Measurements from ENCODE around the gene FRK. TPM values are rescaled to one million over a fixed set of nuclear protein-coding genes. Genes with fewer than 3 reads are reported as not detected.

The FRK gene
- total RNA-seq, 4 donors from 2014 or later: 0.59 to 3.2 (median 2.0) TPM

GRCh38 chr6:116078945-116079344 is 18.3 kb upstream of the FRK start:
- intact Hi-C loops (cut with DNase I; ENCODE audit: low total_unique reads): no loop called here
- no peak for TF ChIP-seq POLR2A (IDR thresholded peaks at IDR 0.05)
- TF ChIP-seq CTCF (IDR thresholded peaks at IDR 0.05): no peak
- 94 to 99% methylated on average over 3 of the region's 3 CpGs for WGBS, 2 donors
- no peak for DNase-seq (ENCODE audit: low spot score in 2 of 2)
- H3K4me3 ChIP-seq (ENCODE audit: low read depth, poor library complexity, severe bottlenecking): no peak overlapping the region

GRCh38 chr6:116078522-116078921 is 17.8 kb upstream of the FRK start:
- H3K4me3 ChIP-seq (ENCODE audit: low read depth, poor library complexity, severe bottlenecking): no peak overlapping the region
- no peak for DNase-seq (ENCODE audit: low spot score in 2 of 2)
- 72 to 75% methylated on average over 3 of the region's 3 CpGs for WGBS, 2 donors
- intact Hi-C loops (cut with DNase I; ENCODE audit: low total_unique reads): no loop called here
- TF ChIP-seq CTCF (IDR thresholded peaks at IDR 0.05): no peak
- TF ChIP-seq POLR2A (IDR thresholded peaks at IDR 0.05): no peak

GRCh38 chr6:116074732-116075390 is 14.2 kb upstream of the FRK start:
- 90 to 92% methylated on average over 2 of the region's 2 CpGs for WGBS, 2 donors
- DNase-seq (ENCODE audit: low spot score in 2 of 2): no peak
- TF ChIP-seq CTCF (IDR thresholded peaks at IDR 0.05) (no peak), POLR2A (IDR thresholded peaks at IDR 0.05) (no peak)

GRCh38 chr6:116073765-116074440 is 13.2 kb upstream of the FRK start:
- TF ChIP-seq CTCF (IDR thresholded peaks at IDR 0.05): no peak
- TF ChIP-seq POLR2A (IDR thresholded peaks at IDR 0.05): no peak
- WGBS, 2 donors: 65 to 80% methylated on average over 2 of the region's 2 CpGs
- no peak overlapping the region for H3K4me3 ChIP-seq (ENCODE audit: low read depth, poor library complexity, severe bottlenecking)
- intact Hi-C loops (cut with DNase I; ENCODE audit: low total_unique reads): no loop called here
- no peak for DNase-seq (ENCODE audit: low spot score in 2 of 2)

More at GRCh38 chr6:116074732-116075390, 14.2 kb upstream of the FRK start:
- intact Hi-C loops (cut with DNase I; ENCODE audit: low total_unique reads): no loop called here
- H3K4me3 ChIP-seq (ENCODE audit: low read depth, poor library complexity, severe bottlenecking): no peak overlapping the region

- TF ChIP-seq POLR2A (IDR thresholded peaks at IDR 0.05) (no peak), CTCF (IDR thresholded peaks at IDR 0.05) (peak in 1 of 3 donors; percentile 14)
- WGBS, 2 donors: 55 to 64% methylated on average over 1 of the region's 1 CpG
- no peak overlapping the region for H3K4me3 ChIP-seq (ENCODE audit: low read depth, poor library complexity, severe bottlenecking)
- intact Hi-C loops (cut with DNase I; ENCODE audit: low total_unique reads): no loop called here
- DNase-seq (ENCODE audit: low spot score in 2 of 2): no peak
These were observed 11.7 kb upstream of the FRK start for GRCh38 chr6:116072368-116072767.

Data from lower leg skin (tissue), 4 donors.